Astrocyte of the cerebellum (primary cell): Measurements from ENCODE around the gene ARHGAP33.

ENCODE experiments used
- DNase-seq: peaks from one replicate; pipeline ENCODE4 v3.0.0-alpha.2; 2011; ENCODE audit warnings: low read depth
- H3K4me3 ChIP-seq: 2 replicates; pipeline ENCODE4 v1.5.1; 2011; ENCODE audit warnings: mild to moderate bottlenecking, low read depth, low read length, moderate library complexity
- CTCF ChIP-seq: IDR thresholded peaks from 2 replicates; pipeline ENCODE4 v1.5.1; 2012; ENCODE audit warnings: low read length, low read depth, moderate library complexity, mild to moderate bottlenecking; ENCODE audit errors: missing control alignments
- in situ Hi-C: cut with HindIII; loops from 2 replicates; pipeline ENCODE4 v1.10.0; 2017; ENCODE audit warnings: low sequenced_read_pairs

Gene ARHGAP33

DNA sequence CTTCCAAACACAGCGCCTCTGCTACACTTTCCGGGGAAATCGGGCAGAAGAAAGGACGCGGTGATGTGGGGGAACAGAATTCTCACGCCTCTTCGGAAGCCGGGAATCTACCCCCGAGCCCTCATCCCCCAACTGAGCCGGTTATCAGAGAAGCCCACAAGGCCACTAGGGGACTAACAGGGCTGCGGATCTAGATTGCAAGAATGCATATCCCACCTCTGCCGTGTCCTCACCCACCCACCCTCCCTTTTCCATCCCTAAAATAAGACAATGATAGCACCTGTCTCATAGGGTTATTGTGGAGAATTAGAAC is 34.2 kb upstream of the ARHGAP33 start:
- no peak for DNase-seq
- peak overlapping the region; percentile 55 for H3K4me3 ChIP-seq
- TF ChIP-seq CTCF = no peak
- in situ Hi-C loops = no loop called here

DNA sequence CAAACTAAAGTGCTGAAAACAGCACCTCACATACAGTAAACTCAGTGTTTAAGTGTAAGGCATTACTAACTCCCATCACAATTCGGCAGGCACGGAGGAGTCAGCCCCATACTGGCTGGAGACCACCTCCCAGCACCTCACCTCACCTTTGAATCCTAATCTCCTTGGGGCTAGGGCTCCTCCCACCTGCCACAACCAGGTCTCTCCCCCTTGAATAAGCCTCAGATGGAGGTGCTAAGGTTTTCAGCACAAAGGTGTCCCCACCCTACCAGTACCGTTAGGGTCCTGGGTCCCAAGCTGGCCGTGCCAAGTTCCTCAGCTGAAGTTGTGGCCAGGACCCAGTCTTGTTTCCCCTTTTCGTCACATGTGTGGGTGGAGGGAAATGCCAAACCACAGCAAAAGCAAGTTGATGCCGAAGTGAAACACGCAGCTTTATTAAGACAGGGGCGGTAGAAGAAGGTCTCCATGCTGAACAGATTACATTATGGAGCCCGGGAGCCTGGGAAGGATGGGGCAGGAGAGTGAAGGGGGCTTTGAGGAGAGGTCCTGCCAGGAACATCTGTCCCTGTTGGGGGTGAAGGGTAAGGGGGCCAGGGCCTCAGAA is 33.1 kb upstream of the ARHGAP33 start, which contains the start of gene IGFLR1:
Gene IGFLR1 (minus strand): TSS at position 332 of the 604 bp plus-strand sequence. CDS start 1,272 bp downstream, outside the sequence.
- no peak for DNase-seq
- in situ Hi-C loops = no loop called here
- no peak within 1 kb of the TSS for H3K4me3 ChIP-seq
- TF ChIP-seq CTCF = no peak

DNA sequence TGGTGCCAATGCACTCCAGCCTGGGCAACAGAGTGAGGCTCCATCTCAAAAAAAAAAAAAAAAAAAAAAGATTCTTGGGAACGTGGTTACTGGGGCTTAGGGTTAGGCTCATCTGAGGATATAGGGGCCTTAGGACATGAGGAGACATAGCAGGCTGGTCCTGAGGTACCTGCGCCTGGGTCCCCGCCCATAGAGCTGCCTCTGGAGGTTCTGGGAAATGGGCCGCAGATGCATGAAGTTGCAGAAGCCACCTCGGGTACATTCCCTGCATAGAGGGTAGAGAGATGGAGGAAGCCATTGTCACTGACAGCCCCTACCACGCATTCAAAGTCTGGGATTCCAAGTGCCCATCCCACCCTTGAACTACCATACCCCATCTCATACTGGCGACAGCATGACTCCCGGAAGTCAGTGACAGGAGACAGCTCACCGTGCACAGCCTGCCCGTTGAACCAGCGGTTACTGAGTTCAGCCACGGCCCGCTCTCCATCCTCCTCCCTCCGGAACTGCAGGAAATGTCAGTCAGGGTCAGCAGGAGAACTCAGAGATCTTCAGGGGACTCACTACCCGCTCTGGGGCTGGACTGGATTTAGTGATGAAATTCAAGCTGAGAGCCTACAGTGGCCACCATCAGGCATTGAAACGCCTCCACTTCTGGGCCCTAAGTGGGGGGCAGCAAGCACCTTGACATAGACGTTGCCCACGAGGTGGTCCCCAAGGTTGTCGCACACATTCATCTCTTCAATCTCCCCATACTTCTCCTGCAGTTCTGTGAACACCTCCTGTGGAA is 31.5 kb upstream of the ARHGAP33 start:
- in situ Hi-C loops = no loop called here
- no peak overlapping the region for H3K4me3 ChIP-seq
- no peak for DNase-seq
- no peak for TF ChIP-seq CTCF

DNA sequence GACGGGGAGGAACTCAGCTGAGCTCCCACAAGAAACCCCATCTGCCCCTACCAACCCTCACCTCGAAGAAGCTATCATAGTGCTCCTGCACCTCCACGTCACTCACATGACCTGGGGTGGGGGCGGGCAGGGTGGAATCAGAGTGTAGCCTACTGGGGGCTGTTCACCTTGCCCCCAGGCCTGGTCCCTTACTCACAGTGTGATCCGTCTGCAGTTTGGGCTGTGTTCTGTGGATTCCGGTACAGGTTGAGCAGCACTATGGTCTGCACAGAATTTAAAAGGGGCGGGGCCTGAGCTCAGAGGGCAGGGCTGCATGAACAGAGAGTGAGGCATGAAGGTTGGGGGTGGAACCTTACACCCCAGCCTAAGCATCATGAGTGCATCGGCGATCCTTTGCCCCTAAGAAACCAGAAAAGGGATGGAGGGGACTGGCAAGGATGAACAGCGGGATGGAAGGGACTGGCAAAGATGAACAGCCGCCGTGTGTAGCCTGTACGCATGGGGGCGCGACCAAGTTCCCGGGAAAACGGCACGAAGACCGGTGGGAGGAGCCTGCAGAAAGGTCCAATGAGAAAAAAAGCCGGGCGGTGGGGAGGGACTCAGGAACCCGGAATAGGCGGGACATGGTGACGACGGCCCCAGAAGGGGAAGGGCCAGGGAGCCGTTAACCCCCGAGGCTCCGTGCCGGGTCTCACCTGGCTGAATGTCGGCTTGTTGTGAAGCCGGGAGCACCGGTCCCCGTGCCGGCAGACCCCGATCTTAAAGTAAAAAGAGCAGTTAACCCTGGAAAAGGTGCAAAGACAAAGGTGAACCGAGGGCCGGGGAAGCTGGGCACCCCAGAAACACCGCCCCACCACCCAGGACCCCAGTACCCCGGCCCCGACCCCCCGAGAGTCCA is 30.7 kb upstream of the ARHGAP33 start:
- DNase-seq = peak; percentile 90
- TF ChIP-seq CTCF = peak; percentile 63
- in situ Hi-C loops = no loop called here
- H3K4me3 ChIP-seq = peak overlapping the region; percentile 71

DNA sequence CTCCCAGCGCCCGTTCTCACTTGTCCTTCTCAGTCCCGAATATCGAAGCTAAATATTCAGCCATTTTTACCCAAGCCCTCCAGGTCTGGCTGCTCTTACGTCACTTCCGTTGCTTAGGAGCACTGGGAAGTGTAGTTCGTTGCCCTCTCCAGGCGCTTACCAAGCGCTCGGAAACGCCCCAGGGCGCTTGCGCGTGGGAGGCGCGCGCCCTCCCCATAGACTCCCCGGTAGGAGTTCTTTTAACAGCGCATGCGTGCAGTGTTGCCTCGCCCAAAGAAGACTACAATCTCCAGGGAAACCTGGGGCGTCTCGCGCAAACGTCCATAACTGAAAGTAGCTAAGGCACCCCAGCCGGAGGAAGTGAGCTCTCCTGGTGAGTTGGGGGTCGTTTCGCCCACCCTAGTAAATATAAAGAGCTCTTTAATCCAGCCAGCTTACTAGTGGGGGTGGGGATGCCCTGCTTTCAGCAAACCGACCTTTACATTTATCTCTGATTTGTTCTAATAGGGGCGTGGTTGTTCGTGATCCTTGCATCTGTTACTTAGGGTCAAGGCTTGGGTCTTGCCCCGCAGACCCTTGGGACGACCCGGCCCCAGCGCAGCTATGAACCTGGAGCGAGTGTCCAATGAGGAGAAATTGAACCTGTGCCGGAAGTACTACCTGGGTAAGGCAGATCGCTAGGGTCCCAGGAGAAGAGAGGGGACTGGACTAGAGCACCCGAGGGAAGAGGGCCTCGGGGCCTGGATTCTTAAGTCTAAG is 29.9 kb upstream of the ARHGAP33 start, which contains the start of the genes PSENEN and U2AF1L4:
Gene PSENEN (plus strand): TSS at position 324 of the 759 bp plus-strand sequence. CDS start 280 bp downstream, at position 604.
Gene U2AF1L4 (minus strand): TSS at position 91 of the 759 bp plus-strand sequence. CDS start 27 bp downstream, at position 64.
- peak within 1 kb of the TSS; percentile 71 for H3K4me3 ChIP-seq
- in situ Hi-C loops = no loop called here
- peak; percentile 99 for DNase-seq
- TF ChIP-seq CTCF = no peak
